ENCODE results near the gene ARID4A. TPM values are rescaled to one million over a fixed set of nuclear protein-coding genes. Genes with fewer than 3 reads are reported as not detected.
A peak's percentile ranks its signal among the peaks of the same experiment; 100 is the strongest.

Gene ARID4A
- total RNA-seq, 1 donor from 2014 or later, result 20.3 TPM

DNA sequence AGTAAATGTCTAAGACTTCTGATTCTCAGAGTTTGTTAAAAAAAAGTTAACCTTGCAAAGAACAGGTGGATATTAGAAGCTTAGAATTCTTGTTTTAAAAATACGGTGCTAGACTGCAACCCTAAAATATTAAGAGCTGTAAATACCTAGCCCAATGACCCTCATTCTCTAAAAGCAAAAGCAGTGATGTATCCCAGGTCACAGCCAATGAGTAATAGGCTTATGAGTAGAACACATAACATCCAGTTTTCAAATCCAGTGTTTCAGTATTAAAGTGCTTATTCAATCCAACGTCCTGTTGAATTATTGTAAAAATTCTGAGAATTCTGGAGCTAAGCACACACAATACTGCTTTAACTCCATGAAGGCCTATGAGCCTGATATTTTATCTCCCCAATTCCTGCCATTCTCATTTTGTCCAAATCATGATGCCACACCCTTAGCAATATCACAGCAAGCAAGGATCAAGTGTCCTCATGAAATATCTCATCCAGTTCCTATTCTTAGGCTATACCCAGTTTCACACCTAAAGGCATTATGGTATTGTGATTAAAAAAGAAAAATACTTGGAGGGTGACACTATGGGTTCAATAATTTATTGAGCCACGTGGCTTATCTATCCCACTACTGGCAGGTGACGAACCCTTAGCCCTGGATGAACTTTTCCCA is 15.3 kb upstream of the ARID4A start:
- Mint-ChIP-seq H3K4me1 (peaks cover 47% of the 10 kb centered on the region), H3K9me3 (no peaks in the 10 kb centered on the region), H3K4me3 (no peak overlapping the region), H3K36me3 (ENCODE audit: low read depth) (peaks cover 64% of the 10 kb centered on the region), H3K27ac (peak overlapping the region; percentile 29), H3K27me3 (no peaks in the 10 kb centered on the region)
- DNase-seq, result peak; percentile 20
- intact Hi-C loops (cut with micrococcal nuclease), result no loop called here

DNA sequence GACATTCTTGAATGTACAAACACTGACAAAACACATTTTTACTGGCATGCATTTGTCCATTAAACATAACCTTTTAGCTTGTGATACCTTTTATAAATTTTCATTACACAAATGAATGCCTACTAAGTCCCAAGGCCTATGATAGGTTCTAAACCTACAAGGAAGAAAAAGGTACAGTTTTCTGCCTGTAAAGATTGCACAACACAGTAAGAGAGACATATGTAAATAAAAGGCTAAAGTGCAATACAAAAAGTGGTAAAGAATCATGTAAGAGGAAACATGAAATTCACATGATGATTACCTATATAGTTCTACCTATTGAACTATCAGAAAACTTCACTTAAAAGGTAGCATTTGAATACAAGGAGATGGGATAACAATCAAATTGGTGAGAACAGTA is 14.6 kb upstream of the ARID4A start:
- Mint-ChIP-seq H3K36me3 (ENCODE audit: low read depth) (peaks cover 67% of the 10 kb centered on the region), H3K9me3 (no peaks in the 10 kb centered on the region), H3K4me3 (no peak overlapping the region), H3K27ac (peak overlapping the region; percentile 26), H3K4me1 (peaks cover 51% of the 10 kb centered on the region), H3K27me3 (no peaks in the 10 kb centered on the region)
- DNase-seq, result no peak
- intact Hi-C loops (cut with micrococcal nuclease), result no loop called here

DNA sequence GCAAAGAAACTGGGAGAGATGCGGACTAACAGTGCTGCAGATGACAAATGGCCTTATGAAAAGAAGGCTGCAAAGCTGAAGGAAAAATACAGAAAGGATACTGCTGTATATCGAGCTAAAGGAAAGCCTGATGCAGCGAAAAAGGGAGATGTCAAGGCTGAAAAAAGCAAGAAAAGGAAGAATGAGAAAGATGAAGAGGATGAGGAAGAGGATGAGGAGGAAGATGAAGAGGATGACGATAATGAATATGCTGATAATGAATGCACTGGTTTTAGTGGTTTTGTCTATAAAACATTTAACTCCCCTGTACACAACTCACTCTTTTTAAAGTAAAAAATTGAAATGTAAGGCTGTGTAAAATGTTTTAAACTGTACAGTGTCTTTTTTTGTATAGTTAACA is 13.2 kb upstream of the ARID4A start:
- H3K27ac Mint-ChIP-seq, result peak overlapping the region; percentile 31
- H3K9me3 Mint-ChIP-seq, result no peaks in the 10 kb centered on the region
- intact Hi-C loops (cut with micrococcal nuclease), result no loop called here
- no peaks in the 10 kb centered on the region for H3K27me3 Mint-ChIP-seq
- H3K4me1 Mint-ChIP-seq, result peaks cover 55% of the 10 kb centered on the region
- DNase-seq, result no peak
- H3K36me3 Mint-ChIP-seq (ENCODE audit: low read depth), result peaks cover 68% of the 10 kb centered on the region
- H3K4me3 Mint-ChIP-seq, result no peak overlapping the region

DNA sequence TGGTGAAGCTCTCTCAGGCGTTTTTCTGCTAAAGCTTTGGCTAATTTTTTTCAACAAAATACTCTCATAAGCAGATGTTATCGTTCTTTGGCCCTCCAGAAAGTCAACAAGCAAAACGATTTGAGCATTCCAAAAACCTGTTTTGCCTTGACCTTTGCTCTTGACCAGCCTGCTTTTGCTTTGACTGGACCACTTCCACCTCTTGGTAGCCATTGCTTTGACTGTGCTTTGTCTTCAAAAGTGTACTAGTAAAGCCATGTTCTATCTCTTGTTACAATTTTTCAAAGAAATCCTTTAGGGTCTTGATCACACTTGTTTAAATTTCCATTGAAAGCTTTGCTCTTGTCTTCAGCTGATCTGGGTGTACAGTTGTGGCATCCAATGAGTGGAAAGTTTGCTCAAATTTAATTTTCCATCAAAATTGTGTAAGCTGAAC is 10.7 kb upstream of the ARID4A start:
- no peaks in the 10 kb centered on the region for H3K9me3 Mint-ChIP-seq
- H3K27ac Mint-ChIP-seq, result peak overlapping the region; percentile 57
- no peak for DNase-seq
- intact Hi-C loops (cut with micrococcal nuclease), result no loop called here
- H3K36me3 Mint-ChIP-seq (ENCODE audit: low read depth), result peaks cover 66% of the 10 kb centered on the region
- peaks cover 42% of the 10 kb centered on the region for H3K4me1 Mint-ChIP-seq
- H3K27me3 Mint-ChIP-seq, result no peaks in the 10 kb centered on the region
- H3K4me3 Mint-ChIP-seq, result no peak overlapping the region

DNA sequence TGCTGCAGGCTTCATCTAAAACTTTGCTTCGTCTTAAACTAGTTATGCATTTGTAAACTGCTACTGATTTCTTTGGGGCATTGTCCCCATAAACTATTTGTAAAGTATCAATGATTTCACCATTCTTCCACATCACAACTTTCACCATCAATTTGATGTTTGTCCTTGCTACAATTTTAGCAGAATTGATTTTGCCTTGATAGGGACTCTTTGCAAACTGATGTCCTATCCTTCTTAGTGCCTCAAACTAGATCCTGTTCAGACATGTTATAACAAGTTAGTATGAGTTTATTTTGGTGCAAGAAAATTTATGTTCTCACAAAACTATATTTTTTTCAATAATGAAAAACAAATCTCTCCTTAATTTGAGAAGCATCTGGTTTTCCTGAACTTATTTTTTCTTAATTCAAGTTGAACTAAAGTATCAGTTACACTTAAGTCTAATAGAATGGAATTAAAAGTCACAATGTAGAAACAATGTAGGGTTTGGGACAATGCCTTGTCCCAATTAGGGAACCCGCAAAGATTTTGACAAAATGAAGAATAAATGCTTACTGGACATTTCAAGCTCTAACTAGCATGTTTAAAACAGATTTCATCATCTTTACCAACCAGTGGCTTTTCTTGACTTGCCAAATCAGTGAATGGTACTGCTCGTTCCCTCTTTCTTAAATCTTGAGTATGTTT is 10.1 kb upstream of the ARID4A start:
- Mint-ChIP-seq H3K4me1 (peaks cover 41% of the 10 kb centered on the region), H3K4me3 (no peak overlapping the region), H3K27ac (peak overlapping the region; percentile 57), H3K9me3 (no peaks in the 10 kb centered on the region), H3K27me3 (no peaks in the 10 kb centered on the region), H3K36me3 (ENCODE audit: low read depth) (peaks cover 66% of the 10 kb centered on the region)
- DNase-seq, result no peak
- intact Hi-C loops (cut with micrococcal nuclease), result no loop called here

- no peak for DNase-seq
- intact Hi-C loops (cut with micrococcal nuclease), result no loop called here
- Mint-ChIP-seq H3K9me3 (no peaks in the 10 kb centered on the region), H3K4me1 (peaks cover 34% of the 10 kb centered on the region), H3K36me3 (ENCODE audit: low read depth) (peaks cover 64% of the 10 kb centered on the region), H3K4me3 (no peak overlapping the region), H3K27me3 (no peaks in the 10 kb centered on the region), H3K27ac (no peak overlapping the region)
These were observed 6.7 kb upstream of the ARID4A start for GRCh38 chr14:58291646-58292045.

DNA sequence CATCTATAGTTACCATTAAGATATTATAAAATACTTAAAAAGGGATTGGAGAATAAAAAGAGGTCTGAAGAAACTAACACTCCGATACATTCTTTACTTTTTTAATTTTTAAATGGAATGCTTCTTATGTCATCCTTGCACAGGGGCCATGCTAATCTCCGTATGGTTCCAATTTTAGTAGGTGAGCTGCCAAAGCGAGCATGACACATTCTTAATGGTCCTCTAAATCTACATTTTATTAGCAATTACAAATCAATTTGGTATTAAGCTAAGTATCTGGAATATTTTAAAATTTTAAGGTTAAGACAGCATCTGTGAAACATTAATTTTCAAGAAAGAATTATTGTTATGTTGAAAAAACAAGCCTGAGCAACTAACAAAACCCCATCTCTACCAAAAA is 6.2 kb upstream of the ARID4A start:
- Mint-ChIP-seq H3K27me3 (no peaks in the 10 kb centered on the region), H3K4me3 (no peak overlapping the region)
- intact Hi-C loops (cut with micrococcal nuclease), result no loop called here

GRCh38 chr14:58294201-58294600 is 4.2 kb upstream of the ARID4A start:
- intact Hi-C loops (cut with micrococcal nuclease), result no loop called here
- H3K4me3 Mint-ChIP-seq, result no peak overlapping the region
- no peaks in the 10 kb centered on the region for H3K9me3 Mint-ChIP-seq
- no peaks in the 10 kb centered on the region for H3K27me3 Mint-ChIP-seq
- peaks cover 48% of the 10 kb centered on the region for H3K36me3 Mint-ChIP-seq (ENCODE audit: low read depth)
- DNase-seq, result no peak
- H3K27ac Mint-ChIP-seq, result no peak overlapping the region
- peaks cover 27% of the 10 kb centered on the region for H3K4me1 Mint-ChIP-seq

More for the DNA sequence above, 6.2 kb upstream of the ARID4A start:
- Mint-ChIP-seq H3K9me3 (no peaks in the 10 kb centered on the region), H3K36me3 (ENCODE audit: low read depth) (peaks cover 65% of the 10 kb centered on the region), H3K27ac (no peak overlapping the region), H3K4me1 (peaks cover 36% of the 10 kb centered on the region)
- DNase-seq, result no peak

GRCh38 chr14:58296726-58297125 is 1.6 kb upstream of the ARID4A start:
- peaks cover 23% of the 10 kb centered on the region for H3K4me1 Mint-ChIP-seq
- no peak overlapping the region for H3K27ac Mint-ChIP-seq
- no peak overlapping the region for H3K4me3 Mint-ChIP-seq
- DNase-seq, result peak; percentile 54
- no peaks in the 10 kb centered on the region for H3K27me3 Mint-ChIP-seq
- H3K9me3 Mint-ChIP-seq, result no peaks in the 10 kb centered on the region
- peaks cover 42% of the 10 kb centered on the region for H3K36me3 Mint-ChIP-seq (ENCODE audit: low read depth)
- intact Hi-C loops (cut with micrococcal nuclease), result loop anchor here (1.0 kb wide), 2 partner anchors 15 to 131 kb away; partner anchors contain the start of genes KIAA0586 and TIMM9

GRCh38 chr14:58297412-58297761 is 968 bp upstream of the ARID4A start:
- no peak for DNase-seq
- Mint-ChIP-seq H3K27me3 (no peaks in the 10 kb centered on the region), H3K4me3 (no peak overlapping the region), H3K4me1 (peaks cover 23% of the 10 kb centered on the region), H3K27ac (no peak overlapping the region), H3K9me3 (no peaks in the 10 kb centered on the region), H3K36me3 (ENCODE audit: low read depth) (peaks cover 42% of the 10 kb centered on the region)
- intact Hi-C loops (cut with micrococcal nuclease), result loop anchor here (1.0 kb wide), 2 partner anchors 16 to 130 kb away; partner anchors contain the start of genes KIAA0586 and TIMM9

- peaks cover 39% of the 10 kb centered on the region for H3K36me3 Mint-ChIP-seq (ENCODE audit: low read depth)
- peaks cover 20% of the 10 kb centered on the region for H3K4me1 Mint-ChIP-seq
- H3K4me3 Mint-ChIP-seq, result no peak overlapping the region
- DNase-seq, result peak; percentile 99
- no peaks in the 10 kb centered on the region for H3K9me3 Mint-ChIP-seq
- H3K27me3 Mint-ChIP-seq, result no peaks in the 10 kb centered on the region
- intact Hi-C loops (cut with micrococcal nuclease), result loop anchor here (1.0 to 2.0 kb wide), 6 partner anchors 17 to 891 kb away; partner anchors contain the start of genes ACTR10, DAAM1, KIAA0586 and PSMA3
- H3K27ac Mint-ChIP-seq, result no peak overlapping the region
These were observed 436 bp upstream of the ARID4A start for GRCh38 chr14:58297762-58298476.

DNA sequence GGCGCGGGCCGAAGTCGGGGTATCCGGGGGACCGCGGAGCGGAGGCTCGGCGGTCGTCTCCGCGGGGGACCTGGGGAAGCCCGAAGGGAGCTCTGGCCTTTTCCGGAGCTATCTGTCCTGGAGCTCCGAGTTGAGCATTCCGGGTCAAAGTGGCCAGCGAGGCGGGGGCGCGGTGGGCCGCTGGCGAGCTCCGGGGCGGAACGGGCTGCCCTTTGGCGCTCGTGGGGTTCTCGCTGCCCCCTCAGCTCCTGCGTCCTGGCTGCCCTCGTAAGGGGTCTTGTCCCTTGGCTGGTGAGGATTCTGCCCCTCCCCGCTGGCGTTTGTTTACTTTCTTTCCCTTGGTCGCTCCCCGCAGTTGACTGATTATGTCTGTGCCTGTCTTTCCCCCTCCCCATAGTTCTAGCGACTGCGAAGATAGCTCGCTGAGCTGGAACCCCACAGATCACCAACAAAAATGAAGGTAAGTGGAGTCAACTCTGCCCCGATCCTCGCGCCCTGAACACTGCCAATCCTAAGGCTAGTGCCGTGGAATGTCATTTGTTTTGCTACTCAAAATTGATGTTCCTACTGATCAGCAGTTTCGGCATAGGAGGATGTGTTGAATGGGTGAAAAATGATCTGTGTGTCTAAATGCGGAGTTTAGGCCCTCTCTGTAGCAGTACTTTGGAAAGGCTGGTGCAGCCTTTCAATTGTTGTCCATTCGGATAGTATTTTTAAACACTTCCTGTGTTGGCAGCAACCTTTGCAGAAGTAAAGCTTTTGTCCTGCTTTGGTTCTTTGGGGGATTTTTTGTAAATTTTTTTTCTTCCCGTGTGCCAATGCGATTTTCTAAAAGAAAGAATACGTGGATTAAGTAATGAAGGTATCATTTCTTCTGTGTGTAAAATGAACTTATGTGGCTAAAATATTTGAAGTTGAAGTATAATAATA is 1.3 kb downstream of the ARID4A start:
- Mint-ChIP-seq H3K4me1 (peaks cover 16% of the 10 kb centered on the region), H3K36me3 (ENCODE audit: low read depth) (peaks cover 34% of the 10 kb centered on the region), H3K27me3 (no peaks in the 10 kb centered on the region), H3K9me3 (no peaks in the 10 kb centered on the region), H3K27ac (peak overlapping the region; percentile 92), H3K4me3 (no peak overlapping the region)
- DNase-seq, result peak; percentile 70
- intact Hi-C loops (cut with micrococcal nuclease), result loop anchor here (2.0 kb wide), 1 partner anchor 889 kb away; the partner anchor contains the start of gene DAAM1

DNA sequence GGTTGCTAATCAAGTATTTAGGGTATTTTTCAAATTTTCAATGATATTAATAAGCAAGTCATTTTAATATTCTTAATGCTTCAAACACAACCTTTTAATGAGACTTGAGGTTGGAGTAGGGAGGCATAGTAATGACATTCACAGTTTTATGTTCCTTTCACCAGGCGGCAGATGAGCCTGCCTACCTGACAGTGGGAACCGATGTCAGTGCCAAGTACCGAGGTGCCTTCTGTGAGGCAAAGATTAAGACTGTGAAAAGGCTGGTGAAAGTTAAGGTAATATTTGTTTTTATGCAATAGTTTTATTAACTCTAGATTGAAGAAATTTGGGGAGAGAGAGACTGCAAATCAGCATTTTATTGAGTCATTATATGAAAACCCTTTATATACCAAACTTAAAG is 3.1 kb downstream of the ARID4A start:
- Mint-ChIP-seq H3K27ac (no peak overlapping the region), H3K4me1 (peaks cover 14% of the 10 kb centered on the region), H3K27me3 (no peaks in the 10 kb centered on the region), H3K4me3 (no peak overlapping the region), H3K9me3 (no peaks in the 10 kb centered on the region), H3K36me3 (ENCODE audit: low read depth) (peaks cover 36% of the 10 kb centered on the region)
- no peak for DNase-seq
- intact Hi-C loops (cut with micrococcal nuclease), result no loop called here
